Fibroblast of villous mesenchyme (primary cell): ENCODE measurements around the gene RMP24.
A peak's percentile ranks its signal among the peaks of the same experiment; 100 is the strongest.

Experiments used
- DNase-seq: peaks from one replicate; pipeline ENCODE4 v3.0.0-alpha.2; 2010; ENCODE audit warnings: low read depth
- H3K4me3 ChIP-seq: 2 replicates; pipeline ENCODE4 v1.5.1; 2011; ENCODE audit warnings: low read depth, mild to moderate bottlenecking, low read length
- TF ChIP-seq, protein P1 (sequence below): IDR thresholded peaks from 2 replicates; pipeline ENCODE4 v1.5.1; 2012; ENCODE audit warnings: low read depth, mild to moderate bottlenecking, low read length; ENCODE audit not compliant: insufficient read depth

RMP24 gene

DNA sequence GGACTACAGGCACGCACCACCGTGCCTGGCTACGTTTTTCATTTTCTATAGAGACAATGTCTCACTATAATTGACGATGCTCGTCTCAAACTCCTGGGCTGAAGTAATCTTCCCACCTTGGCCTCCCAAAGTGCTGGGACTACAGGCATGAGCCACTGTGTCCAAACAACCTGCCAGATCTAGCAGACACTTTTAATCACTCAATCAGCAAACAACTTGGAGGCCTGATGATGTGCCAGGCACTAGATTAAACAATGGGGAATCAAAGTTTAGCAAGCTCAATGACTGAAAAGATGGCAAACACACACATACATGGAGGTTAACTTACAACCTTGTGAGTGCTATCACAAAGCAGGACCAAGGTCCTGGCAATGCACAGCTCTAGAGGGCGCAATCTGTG, 29.8 kb upstream of the RMP24 start:
- no peak for DNase-seq
- TF ChIP-seq, protein P1, sequence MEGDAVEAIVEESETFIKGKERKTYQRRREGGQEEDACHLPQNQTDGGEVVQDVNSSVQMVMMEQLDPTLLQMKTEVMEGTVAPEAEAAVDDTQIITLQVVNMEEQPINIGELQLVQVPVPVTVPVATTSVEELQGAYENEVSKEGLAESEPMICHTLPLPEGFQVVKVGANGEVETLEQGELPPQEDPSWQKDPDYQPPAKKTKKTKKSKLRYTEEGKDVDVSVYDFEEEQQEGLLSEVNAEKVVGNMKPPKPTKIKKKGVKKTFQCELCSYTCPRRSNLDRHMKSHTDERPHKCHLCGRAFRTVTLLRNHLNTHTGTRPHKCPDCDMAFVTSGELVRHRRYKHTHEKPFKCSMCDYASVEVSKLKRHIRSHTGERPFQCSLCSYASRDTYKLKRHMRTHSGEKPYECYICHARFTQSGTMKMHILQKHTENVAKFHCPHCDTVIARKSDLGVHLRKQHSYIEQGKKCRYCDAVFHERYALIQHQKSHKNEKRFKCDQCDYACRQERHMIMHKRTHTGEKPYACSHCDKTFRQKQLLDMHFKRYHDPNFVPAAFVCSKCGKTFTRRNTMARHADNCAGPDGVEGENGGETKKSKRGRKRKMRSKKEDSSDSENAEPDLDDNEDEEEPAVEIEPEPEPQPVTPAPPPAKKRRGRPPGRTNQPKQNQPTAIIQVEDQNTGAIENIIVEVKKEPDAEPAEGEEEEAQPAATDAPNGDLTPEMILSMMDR = no peak
- H3K4me3 ChIP-seq = no peak overlapping the region

DNA sequence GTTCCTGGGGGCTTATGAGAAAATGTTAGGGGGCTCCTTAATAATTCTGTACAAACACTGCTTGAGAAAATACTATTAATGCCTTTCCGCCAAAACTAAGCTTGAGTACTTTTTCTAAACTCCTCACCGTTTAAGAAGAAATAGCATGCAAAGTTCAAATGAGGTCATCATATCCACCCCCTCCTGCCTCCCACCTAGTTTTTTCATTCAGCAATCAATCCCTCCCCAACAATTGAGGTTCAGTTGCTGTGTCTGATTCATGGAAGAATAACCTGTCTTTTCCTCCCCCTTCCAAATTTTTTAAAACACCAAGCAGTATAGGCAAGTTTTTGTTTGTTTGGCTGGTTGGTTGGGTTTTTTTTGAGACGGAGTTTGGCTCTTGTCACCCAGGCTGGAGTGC, 24.4 kb upstream of the RMP24 start:
- H3K4me3 ChIP-seq = no peak overlapping the region
- TF ChIP-seq, protein P1 = no peak
- no peak for DNase-seq

DNA sequence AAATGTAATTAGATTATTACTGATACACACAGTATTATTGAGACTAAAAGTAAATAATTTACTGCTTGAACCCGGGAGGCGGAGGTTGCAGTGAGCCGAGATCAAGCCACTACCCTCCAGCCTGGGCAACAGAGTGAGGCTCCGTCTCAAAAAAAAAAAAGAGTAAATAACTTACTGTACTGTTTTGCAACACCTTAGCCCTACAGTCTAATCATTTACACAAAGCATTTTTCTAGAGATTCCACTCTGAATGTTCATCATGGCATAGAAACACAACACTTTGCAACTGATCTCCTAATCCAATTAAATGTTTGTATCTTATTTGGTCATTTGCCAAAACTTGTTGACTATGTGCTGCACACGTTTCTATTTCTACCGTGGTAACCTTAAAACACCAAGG, 23.4 kb upstream of the RMP24 start:
- TF ChIP-seq, protein P1 = no peak
- H3K4me3 ChIP-seq = no peak overlapping the region
- no peak for DNase-seq

DNA sequence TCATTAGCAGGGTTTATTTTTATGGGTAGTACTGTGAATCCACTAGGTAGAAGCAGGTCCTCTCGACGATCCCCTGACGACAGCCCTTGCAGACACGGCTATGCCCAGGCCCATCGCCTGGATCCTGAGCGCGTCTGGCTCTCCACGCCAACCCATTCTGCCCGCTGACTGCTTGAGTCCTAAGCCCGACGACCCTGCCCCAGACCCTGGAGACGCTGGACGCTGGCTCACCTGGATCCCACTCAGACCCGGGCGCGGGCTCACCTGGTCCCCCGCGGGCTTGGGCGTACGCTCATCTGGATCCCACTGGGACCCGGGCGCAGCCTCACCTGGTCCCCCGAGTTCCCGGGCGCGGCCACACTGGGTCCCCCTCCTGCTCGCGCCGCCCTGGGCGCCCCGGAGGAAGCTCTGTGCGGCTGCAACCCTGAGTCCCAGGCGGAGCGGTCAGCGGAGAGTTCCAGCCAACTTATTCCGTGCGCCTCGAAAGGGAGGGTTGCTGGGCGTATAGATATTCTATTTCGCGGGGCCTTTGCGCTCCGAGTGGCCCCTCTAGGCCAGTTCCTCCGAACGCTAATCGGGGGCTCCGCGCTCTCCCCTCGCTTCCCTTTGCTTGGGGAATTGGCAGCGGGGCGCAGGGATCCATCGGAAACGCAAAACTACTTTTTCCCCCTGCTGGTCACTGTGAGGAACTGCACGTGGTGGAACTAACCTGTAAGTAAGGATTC, 22.4 kb upstream of the RMP24 start:
- peak; percentile 71 for DNase-seq
- TF ChIP-seq, protein P1 = peak; percentile 97
- peak overlapping the region; percentile 63 for H3K4me3 ChIP-seq

DNA sequence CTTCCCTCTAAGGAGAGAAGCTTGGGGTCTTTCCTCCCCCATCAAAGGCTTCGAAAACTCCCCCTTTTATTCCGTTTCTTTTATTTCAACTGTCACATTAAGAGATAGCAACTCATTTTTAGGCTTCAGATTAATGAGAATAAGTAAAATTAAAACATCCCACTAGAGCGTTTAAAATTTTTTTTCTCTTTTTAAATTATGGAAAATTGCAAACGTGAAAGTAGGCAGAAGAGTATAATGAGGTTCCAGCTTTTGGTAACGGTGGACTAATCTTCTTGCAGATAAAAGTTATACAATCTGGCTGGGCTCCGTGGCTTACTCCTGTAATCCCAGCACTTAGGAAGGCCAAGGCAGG, 21.9 kb upstream of the RMP24 start:
- TF ChIP-seq, protein P1 = no peak
- no peak for DNase-seq
- H3K4me3 ChIP-seq = peak overlapping the region; percentile 63

DNA sequence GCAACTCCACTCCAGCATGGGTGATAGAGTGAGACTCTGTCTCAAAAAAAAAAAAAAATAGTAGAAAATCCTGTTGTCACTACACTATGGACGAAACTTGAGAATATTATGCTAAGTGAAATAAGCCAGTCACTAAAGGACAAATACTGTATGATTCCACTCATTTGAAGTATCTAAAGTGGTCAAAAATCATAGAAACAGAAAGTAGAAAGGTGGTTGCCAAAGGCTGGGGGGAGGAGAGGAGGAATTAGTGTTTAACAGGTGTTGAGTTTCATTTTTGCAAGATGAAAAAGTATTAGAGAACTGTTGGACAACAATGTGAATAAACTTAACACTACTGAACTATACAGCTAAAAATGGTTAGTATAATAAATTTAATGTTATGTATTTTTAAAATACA, 18.8 kb upstream of the RMP24 start:
- H3K4me3 ChIP-seq = no peak overlapping the region
- TF ChIP-seq, protein P1 = no peak
- DNase-seq = no peak

DNA sequence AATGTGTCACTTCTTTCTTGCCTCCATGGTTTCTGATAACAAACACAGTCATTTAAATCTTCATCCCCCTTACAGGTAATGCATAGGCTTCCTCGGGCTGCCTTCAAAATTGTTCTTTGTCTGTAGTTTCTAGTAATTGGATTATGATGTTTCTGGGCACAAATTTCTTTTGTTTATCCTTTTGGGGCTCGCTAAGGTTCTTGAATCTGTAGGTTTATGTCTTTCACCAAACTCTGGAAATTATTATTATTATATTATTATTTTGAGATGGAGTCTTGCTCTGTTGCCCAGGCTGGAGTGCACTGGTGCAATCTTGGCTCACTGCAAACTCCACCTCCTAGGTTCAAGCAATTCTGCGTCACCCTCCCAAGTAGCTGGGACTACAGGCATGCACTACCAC, 16.3 kb upstream of the RMP24 start:
- TF ChIP-seq, protein P1 = no peak
- no peak for DNase-seq
- H3K4me3 ChIP-seq = no peak overlapping the region
